Gastrocnemius medialis (tissue), 4 donors: ENCODE measurements around the gene ATP11B.

Experiments
- POLR2A ChIP-seq, 2 donors: fragments of 450-650 bp; IDR thresholded peaks; one replicate each; pipeline ENCODE4 v1.6.1; 2017; ENCODE audit warnings: antibody characterized with exemption in 2 of 2, mild to moderate bottlenecking in 2 of 2, moderate library complexity in 2 of 2
- TF ChIP-seq, protein P1 (sequence below), 5 experiments: fragments of 450-650 bp in 3 of 5; fragments of 200-600 bp in 2 of 5; sonication (generic) in 2 of 5; IDR thresholded peaks in 4 of 5; conservative IDR thresholded peaks in 1 of 5; 1 replicate in 4 of 5; 2 replicates in 1 of 5; pipeline ENCODE4 v1.5.1; 2016 to 2019; ENCODE audit warnings: antibody characterized with exemption in 5 of 5, mild to moderate bottlenecking in 3 of 5, moderate library complexity in 3 of 5

DNA sequence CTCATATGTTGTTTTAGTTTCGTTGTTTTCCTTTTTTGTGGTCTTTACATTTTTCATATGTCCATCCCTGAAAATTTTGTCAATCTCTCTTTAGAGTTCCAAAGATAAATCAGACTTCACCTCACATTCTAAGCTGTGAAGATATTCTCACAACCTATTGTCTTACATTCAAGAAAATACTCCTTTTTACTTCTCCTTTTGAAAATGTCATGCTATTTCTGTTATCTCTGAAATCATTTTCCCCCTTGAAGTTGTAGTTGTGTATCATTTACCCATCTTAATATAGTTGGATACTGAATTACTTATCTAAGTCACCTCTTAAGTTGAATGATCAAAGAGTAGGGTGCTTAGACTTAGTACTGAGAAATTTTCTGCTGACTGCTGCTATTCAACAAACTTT lies 112.7 kb downstream of the ATP11B start:
- TF ChIP-seq, protein P1, sequence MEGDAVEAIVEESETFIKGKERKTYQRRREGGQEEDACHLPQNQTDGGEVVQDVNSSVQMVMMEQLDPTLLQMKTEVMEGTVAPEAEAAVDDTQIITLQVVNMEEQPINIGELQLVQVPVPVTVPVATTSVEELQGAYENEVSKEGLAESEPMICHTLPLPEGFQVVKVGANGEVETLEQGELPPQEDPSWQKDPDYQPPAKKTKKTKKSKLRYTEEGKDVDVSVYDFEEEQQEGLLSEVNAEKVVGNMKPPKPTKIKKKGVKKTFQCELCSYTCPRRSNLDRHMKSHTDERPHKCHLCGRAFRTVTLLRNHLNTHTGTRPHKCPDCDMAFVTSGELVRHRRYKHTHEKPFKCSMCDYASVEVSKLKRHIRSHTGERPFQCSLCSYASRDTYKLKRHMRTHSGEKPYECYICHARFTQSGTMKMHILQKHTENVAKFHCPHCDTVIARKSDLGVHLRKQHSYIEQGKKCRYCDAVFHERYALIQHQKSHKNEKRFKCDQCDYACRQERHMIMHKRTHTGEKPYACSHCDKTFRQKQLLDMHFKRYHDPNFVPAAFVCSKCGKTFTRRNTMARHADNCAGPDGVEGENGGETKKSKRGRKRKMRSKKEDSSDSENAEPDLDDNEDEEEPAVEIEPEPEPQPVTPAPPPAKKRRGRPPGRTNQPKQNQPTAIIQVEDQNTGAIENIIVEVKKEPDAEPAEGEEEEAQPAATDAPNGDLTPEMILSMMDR (IDR thresholded peaks at IDR 0.05 in 4 of 5, conservative IDR thresholded peaks at IDR 0.05 in 1 of 5), result no peak
- TF ChIP-seq POLR2A (IDR thresholded peaks at IDR 0.05), result no peak
